GM19023 (cell line): Measurements from ENCODE around the gene CHSY1.
"Not testable (repeated sequence)": the region's sequence is repeated elsewhere in the genome, so short reads cannot be mapped to it uniquely, and the experiment has no call there.

Source experiments
- ATAC-seq: cut with Tn5 transposase; IDR thresholded peaks from one replicate; pipeline ENCODE4 v1.9.1; 2021; ENCODE audit warnings: mild to moderate bottlenecking, moderate library complexity; ENCODE audit not compliant: unreplicated experiment

CHSY1 gene

GRCh38 chr15:101246391-101246790, 5.5 kb downstream of the CHSY1 start:
- no peak for ATAC-seq

GRCh38 chr15:101244889-101245668, 6.8 kb downstream of the CHSY1 start:
- no peak for ATAC-seq

GRCh38 chr15:101244036-101244781, 7.6 kb downstream of the CHSY1 start:
- ATAC-seq, result no peak

- ATAC-seq, result no peak
Measured at GRCh38 chr15:101243420-101243819, 8.4 kb downstream of the CHSY1 start.

- ATAC-seq, result no peak
Measured at GRCh38 chr15:101242999-101243336, 8.9 kb downstream of the CHSY1 start.

- peak; percentile 78 for ATAC-seq
Measured at GRCh38 chr15:101242160-101242998, 9.5 kb downstream of the CHSY1 start.

GRCh38 chr15:101240358-101240757, 11.5 kb downstream of the CHSY1 start:
- ATAC-seq, result no peak

- ATAC-seq, result no peak
Measured at GRCh38 chr15:101239724-101240136, 12.1 kb downstream of the CHSY1 start.

- no peak for ATAC-seq
Measured at GRCh38 chr15:101237251-101237650, 14.6 kb downstream of the CHSY1 start.

GRCh38 chr15:101233651-101234280, 18.1 kb downstream of the CHSY1 start:
- ATAC-seq, result no peak

- no peak for ATAC-seq
Measured at GRCh38 chr15:101232677-101233076, 19.2 kb downstream of the CHSY1 start.

- no peak for ATAC-seq
Measured at GRCh38 chr15:101228313-101228712, 23.5 kb downstream of the CHSY1 start.

- ATAC-seq, result no peak
Measured at GRCh38 chr15:101225658-101226057, 26.2 kb downstream of the CHSY1 start.

- ATAC-seq, result no peak
Measured at GRCh38 chr15:101221902-101222301, 29.9 kb downstream of the CHSY1 start.

GRCh38 chr15:101220060-101220459, 31.8 kb downstream of the CHSY1 start:
- ATAC-seq, result no peak

- ATAC-seq, result no peak
Measured at GRCh38 chr15:101219441-101219840, 32.4 kb downstream of the CHSY1 start.

GRCh38 chr15:101217446-101217845, 34.4 kb downstream of the CHSY1 start:
- ATAC-seq, result no peak

GRCh38 chr15:101216100-101216499, 35.7 kb downstream of the CHSY1 start:
- ATAC-seq, result no peak

- ATAC-seq, result no peak
Measured at GRCh38 chr15:101215681-101216080, 36.2 kb downstream of the CHSY1 start.

- ATAC-seq, result not testable (repeated sequence)
Measured at GRCh38 chr15:101214435-101215097, 37.3 kb downstream of the CHSY1 start.
